ENCODE data around the gene FARS2. TPM values are rescaled to one million over a fixed set of nuclear protein-coding genes. Genes with fewer than 3 reads are reported as not detected.

FARS2 gene
- total and polyA plus RNA-seq, 2 of the 13 experiments (the other 11 are each of a cell fraction or from before 2014, with no cell fraction given), result 15.4 to 26.0 TPM

GRCh38 chr6:5261545-5262109 is 314 bp downstream of the FARS2 start:
- WGBS (ENCODE audit: low lambda C conversion rate), result under 1% methylated on average over 18 of the region's 19 CpGs
- Histone ChIP-seq H3K4me1 (ENCODE audit: insufficient read depth, low read length) (peaks cover 52% of the 10 kb centered on the region), H4K20me1 (ENCODE audit: insufficient read depth, low read length) (no peaks in the 10 kb centered on the region; the same call in 1 of the 2 replicates), H2AFZ (ENCODE audit: low read length) (peak overlapping the region; percentile 84), H3K79me2 (ENCODE audit: insufficient read depth, low read length) (peaks cover 69% of the 10 kb centered on the region), H3K36me3 (replicated peaks in 1 of 2; ENCODE audit: control insufficient read depth in 1 of 2, insufficient read depth in 2 of 2, low read length in 2 of 2) (peaks cover 0 to 3% of the 10 kb centered on the region in 2 experiments; a peak in 2 of 5 replicates), H3K4me3 (replicated peaks in 1 of 3; ENCODE audit: insufficient read depth in 1 of 3, low read depth in 2 of 3, low read length in 3 of 3) (peak overlapping the region; percentile 85 to 99 (median 86)), H3K27ac (ENCODE audit: extremely low read length, insufficient read depth, low read length) (peak overlapping the region; percentile 98), H3K9ac (ENCODE audit: insufficient read depth, low read depth, low read length) (peak overlapping the region; percentile 98), H3K27me3 (ENCODE audit: control insufficient read depth in 1 of 2, insufficient read depth in 2 of 2, low read length in 2 of 2) (peaks cover 0 to 2% of the 10 kb centered on the region in 2 experiments; a peak in 1 of 5 replicates), H3K9me3 (ENCODE audit: low read length) (no peaks in the 10 kb centered on the region), H3K4me2 (ENCODE audit: low read depth, low read length) (peak overlapping the region; percentile 74)
- BruUV-seq (replicated peaks), result TSS peak; percentile 77
- intact Hi-C loops (cut with micrococcal nuclease; ENCODE audit: unreplicated experiment), result loop anchor here (1.0 to 5.0 kb wide), 2 partner anchors 42 to 119 kb away; no protein-coding TSS in a partner anchor
- CTCF ChIA-PET (ENCODE audit: low intra/inter-chr PET ratio, low total read pairs), result no interaction called here
- no peak for ATAC-seq
- no peak for FAIRE-seq
- POLR2A ChIA-PET, result interaction anchor here (1.1 to 2.4 kb wide), 7 partner anchors 9 to 205 kb away, joined by 3 to 11 read pairs (median 4); no protein-coding TSS in a partner anchor
- in situ Hi-C loops (cut with HindIII; ENCODE audit: extremely low pct_ligation_motif_present, low pct_unique_long_range_greater_than_20kb), result no loop called here
- DNase-seq (ENCODE audit: low spot score), result no peak
- TF ChIP-seq POLR2AphosphoS5 (IDR thresholded peaks at IDR 0.05; ENCODE audit: low read depth, low read length) (no peak; the same call in 1 of the 2 replicates), ZNF878 (CRISPR knock-in tag; IDR thresholded peaks at IDR 0.05) (no peak), ZNF788 (CRISPR knock-in tag; IDR thresholded peaks at IDR 0.05; ENCODE audit: borderline replicate concordance) (no peak), LCORL (IDR thresholded peaks at IDR 0.05) (no peak), LCORL (CRISPR knock-in tag; IDR thresholded peaks at IDR 0.05) (0 out of 2 replicates have a peak, but pooled peaks have one; percentile 21), ZNF326 (CRISPR knock-in tag; IDR thresholded peaks at IDR 0.05; ENCODE audit: borderline replicate concordance) (no peak), FIP1L1 (IDR thresholded peaks at IDR 0.05; ENCODE audit: borderline replicate concordance, insufficient read depth, low read depth, low read length) (no peak), GFI1 (CRISPR knock-in tag; IDR thresholded peaks at IDR 0.05; ENCODE audit: borderline replicate concordance) (0 out of 2 replicates have a peak, but pooled peaks have one; percentile 29), RXRB (CRISPR knock-in tag; IDR thresholded peaks at IDR 0.05; ENCODE audit: borderline replicate concordance) (peak; percentile 8; the same call in 1 of the 2 replicates), POLR2A (IDR thresholded peaks at IDR 0.05; ENCODE audit: insufficient read depth in 1 of 2, low read depth in 2 of 2, low read length in 2 of 2) (no peak), HBP1 (CRISPR knock-in tag; IDR thresholded peaks at IDR 0.05; ENCODE audit: low read depth) (no peak), IRF1 (CRISPR knock-in tag; IDR thresholded peaks at IDR 0.05; ENCODE audit: low read depth) (no peak), NR2C2 (CRISPR knock-in tag; IDR thresholded peaks at IDR 0.05; ENCODE audit: borderline replicate concordance) (0 out of 2 replicates have a peak, but pooled peaks have one; percentile 3), RERE (CRISPR knock-in tag; IDR thresholded peaks at IDR 0.05; ENCODE audit: low read depth) (no peak), ADNP (CRISPR knock-in tag; IDR thresholded peaks at IDR 0.05) (no peak)

All from HepG2 (cell line).